ENCODE data around the gene ACTL7A.

GRCh38 chr9:108910402-108910801 is 48.3 kb downstream of the ACTL7A start:
- TF ChIP-seq CTCF (IDR thresholded peaks at IDR 0.05; ENCODE audit: low read depth, low read length): no peak
- no peak for TF ChIP-seq POLR2A (IDR thresholded peaks at IDR 0.05; ENCODE audit: extremely low read depth, insufficient read length)

All from NB4 (cell line).